GM23338 (cell line): ENCODE data around the gene HELT. TPM values are rescaled to one million over a fixed set of nuclear protein-coding genes. Genes with fewer than 3 reads are reported as not detected.

Experiments used
- ATAC-seq: fragments of 200-7000 bp; cut with Tn5 transposase; 3 replicates; pipeline ENCODE4 v1.9.1; 2020
- DNase-seq: peaks from one replicate; pipeline ENCODE4 v3.0.0-alpha.2; 2015; ENCODE audit warnings: low spot score
- H2AFZ ChIP-seq: fragments of 200-600 bp; sonication (generic); 2 replicates; pipeline ENCODE4 v1.8.0; 2016; ENCODE audit warnings: antibody characterized with exemption, mild to moderate bottlenecking, moderate library complexity
- H3F3A ChIP-seq: fragments of 200-600 bp; sonication (generic); replicated peaks from 2 replicates; pipeline ENCODE4 v1.8.0; 2017; ENCODE audit warnings: antibody characterized with exemption, mixed run types, low read depth
- H3K27ac ChIP-seq: fragments of 200-600 bp; sonication (generic); 2 replicates; pipeline ENCODE4 v1.6.1; 2016; ENCODE audit warnings: low read depth
- H3K27me3 ChIP-seq: fragments of 200-600 bp; sonication (generic); 2 replicates; pipeline ENCODE4 v1.8.0; 2016; ENCODE audit warnings: mild to moderate bottlenecking, mixed run types, moderate library complexity; ENCODE audit not compliant: insufficient read depth
- H3K36me3 ChIP-seq: fragments of 200-600 bp; sonication (generic); 2 replicates; pipeline ENCODE4 v1.8.0; 2016; ENCODE audit warnings: mild to moderate bottlenecking; ENCODE audit not compliant: insufficient read depth
- H3K4me1 ChIP-seq: fragments of 200-600 bp; sonication (generic); 2 replicates; pipeline ENCODE4 v1.8.0; 2016; ENCODE audit warnings: mild to moderate bottlenecking, moderate library complexity; ENCODE audit not compliant: insufficient read depth
- H3K4me2 ChIP-seq: fragments of 200-600 bp; sonication (generic); 2 replicates; pipeline ENCODE4 v1.7.1; 2017; ENCODE audit warnings: mixed run types
- H3K4me3 ChIP-seq: fragments of 200-600 bp; sonication (generic); 2 replicates; pipeline ENCODE4 v1.6.1; 2016; ENCODE audit warnings: mixed run types
- H3K79me2 ChIP-seq: fragments of 200-600 bp; sonication (generic); replicated peaks from 2 replicates; pipeline ENCODE4 v1.8.0; 2017; ENCODE audit warnings: mild to moderate bottlenecking; ENCODE audit not compliant: insufficient read depth
- H3K9me2 ChIP-seq: fragments of 200-600 bp; sonication (generic); 2 replicates; pipeline ENCODE4 v1.8.0; 2017; ENCODE audit not compliant: insufficient read depth
- H4K20me1 ChIP-seq: fragments of 200-600 bp; sonication (generic); replicated peaks from 2 replicates; pipeline ENCODE4 v1.8.0; 2017; ENCODE audit warnings: mild to moderate bottlenecking; ENCODE audit not compliant: insufficient read depth
- H3K27ac Mint-ChIP-seq: 2 replicates; pipeline ENCODE4 v1.8.0; 2020; ENCODE audit warnings: inconsistent platforms, mild to moderate bottlenecking, moderate library complexity, mixed read lengths
- H3K27me3 Mint-ChIP-seq: 3 replicates; pipeline ENCODE4 v1.8.0; 2022; ENCODE audit warnings: low read depth, mild to moderate bottlenecking, moderate library complexity, mixed read lengths, inconsistent platforms; ENCODE audit not compliant: insufficient read depth, poor library complexity
- H3K36me3 Mint-ChIP-seq: 3 replicates; pipeline ENCODE4 v1.8.0; 2021; ENCODE audit warnings: low read depth, mild to moderate bottlenecking, inconsistent platforms, moderate library complexity, mixed read lengths
- H3K4me1 Mint-ChIP-seq: 3 replicates; pipeline ENCODE4 v1.8.0; 2020; ENCODE audit warnings: mild to moderate bottlenecking, inconsistent platforms, mixed read lengths
- H3K4me3 Mint-ChIP-seq: 3 replicates; pipeline ENCODE4 v1.8.0; 2021; ENCODE audit warnings: moderate library complexity, mild to moderate bottlenecking, inconsistent platforms, mixed read lengths
- H3K9me3 Mint-ChIP-seq: 3 replicates; pipeline ENCODE4 v1.8.0; 2020; ENCODE audit warnings: moderate library complexity, mild to moderate bottlenecking, inconsistent platforms, mixed read lengths
- EZH2 ChIP-seq: fragments of 200-600 bp; sonication (generic); IDR thresholded peaks from one replicate; pipeline ENCODE4 v1.8.0; 2017; ENCODE audit warnings: antibody characterized with exemption, mild to moderate bottlenecking, low read depth; ENCODE audit not compliant: unreplicated experiment
- JUNB ChIP-seq: IDR thresholded peaks from one replicate; pipeline ENCODE4 v1.6.1; 2016; ENCODE audit warnings: antibody characterized with exemption; ENCODE audit not compliant: unreplicated experiment
- POLR2AphosphoS5 ChIP-seq: IDR thresholded peaks from 2 replicates; pipeline ENCODE4 v1.6.1; 2016; ENCODE audit warnings: antibody characterized with exemption, low read depth
- ZNF114 ChIP-seq: fragments of 250-450 bp; sonication (Bioruptor Pico); IDR thresholded peaks from 2 replicates; pipeline ENCODE4 v1.5.0; 2020; ENCODE audit warnings: mild to moderate bottlenecking, moderate library complexity
- ZNF331 ChIP-seq: fragments of 250-450 bp; sonication (Bioruptor Pico); IDR thresholded peaks from 2 replicates; pipeline ENCODE4 v1.5.0; 2020; ENCODE audit warnings: low read depth, mild to moderate bottlenecking, moderate library complexity
- polyA plus RNA-seq: library from polyadenylated mRNA; unstranded; fragments of >200 nt; fragmentation: Nextera tagmentation; extraction: Ambion mirVana; gene quantifications from 2 replicates; pipeline ENCODE4 v1.2.1, GENCODE V29; 2016
- total RNA-seq: library from RNA; depleted of rRNA; stranded (reverse); fragments of >200 nt; shearing (Covaris generic); gene quantifications from 2 replicates; pipeline ENCODE4 v1.2.3, GENCODE V29; 2014
- TF ChIP-seq, protein P1 (sequence below), 2 experiments: fragments of 200-600 bp in 1 of 2; sonication (generic) in 1 of 2; conservative IDR thresholded peaks; 2 replicates each; pipeline versions ENCODE4 v1.5.1 to v1.6.1; 2016 to 2017; ENCODE audit warnings: antibody characterized with exemption in 2 of 2, low read depth in 2 of 2, mild to moderate bottlenecking in 2 of 2, moderate library complexity in 1 of 2
- TF ChIP-seq, protein P2 (sequence below): IDR thresholded peaks from 2 replicates; pipeline ENCODE4 v1.6.1; 2016; ENCODE audit warnings: antibody characterized with exemption
- TF ChIP-seq, protein P3 (sequence below): fragments of 250-450 bp; sonication (Bioruptor Pico); IDR thresholded peaks from 2 replicates; pipeline ENCODE4 v1.5.0; 2020; ENCODE audit warnings: mild to moderate bottlenecking, moderate library complexity

Gene HELT
- total and polyA plus RNA-seq, 2 experiments from 2014 or later, result not detected

GRCh38 chr4:185053746-185054145 lies 35.5 kb downstream of the HELT start (continued):
- no peak for TF ChIP-seq POLR2AphosphoS5
- TF ChIP-seq ZNF114 (CRISPR knock-in tag), result no peak
- TF ChIP-seq JUNB, result no peak
- TF ChIP-seq, protein P1, sequence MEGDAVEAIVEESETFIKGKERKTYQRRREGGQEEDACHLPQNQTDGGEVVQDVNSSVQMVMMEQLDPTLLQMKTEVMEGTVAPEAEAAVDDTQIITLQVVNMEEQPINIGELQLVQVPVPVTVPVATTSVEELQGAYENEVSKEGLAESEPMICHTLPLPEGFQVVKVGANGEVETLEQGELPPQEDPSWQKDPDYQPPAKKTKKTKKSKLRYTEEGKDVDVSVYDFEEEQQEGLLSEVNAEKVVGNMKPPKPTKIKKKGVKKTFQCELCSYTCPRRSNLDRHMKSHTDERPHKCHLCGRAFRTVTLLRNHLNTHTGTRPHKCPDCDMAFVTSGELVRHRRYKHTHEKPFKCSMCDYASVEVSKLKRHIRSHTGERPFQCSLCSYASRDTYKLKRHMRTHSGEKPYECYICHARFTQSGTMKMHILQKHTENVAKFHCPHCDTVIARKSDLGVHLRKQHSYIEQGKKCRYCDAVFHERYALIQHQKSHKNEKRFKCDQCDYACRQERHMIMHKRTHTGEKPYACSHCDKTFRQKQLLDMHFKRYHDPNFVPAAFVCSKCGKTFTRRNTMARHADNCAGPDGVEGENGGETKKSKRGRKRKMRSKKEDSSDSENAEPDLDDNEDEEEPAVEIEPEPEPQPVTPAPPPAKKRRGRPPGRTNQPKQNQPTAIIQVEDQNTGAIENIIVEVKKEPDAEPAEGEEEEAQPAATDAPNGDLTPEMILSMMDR (conservative IDR thresholded peaks at IDR 0.05; ENCODE audit: low read depth in 2 of 2), result no peak
- TF ChIP-seq, protein P2, sequence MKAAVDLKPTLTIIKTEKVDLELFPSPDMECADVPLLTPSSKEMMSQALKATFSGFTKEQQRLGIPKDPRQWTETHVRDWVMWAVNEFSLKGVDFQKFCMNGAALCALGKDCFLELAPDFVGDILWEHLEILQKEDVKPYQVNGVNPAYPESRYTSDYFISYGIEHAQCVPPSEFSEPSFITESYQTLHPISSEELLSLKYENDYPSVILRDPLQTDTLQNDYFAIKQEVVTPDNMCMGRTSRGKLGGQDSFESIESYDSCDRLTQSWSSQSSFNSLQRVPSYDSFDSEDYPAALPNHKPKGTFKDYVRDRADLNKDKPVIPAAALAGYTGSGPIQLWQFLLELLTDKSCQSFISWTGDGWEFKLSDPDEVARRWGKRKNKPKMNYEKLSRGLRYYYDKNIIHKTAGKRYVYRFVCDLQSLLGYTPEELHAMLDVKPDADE, result no peak

GRCh38 chr4:185054272-185054671 lies 36.0 kb downstream of the HELT start:
- H3K4me2 ChIP-seq, result peak overlapping the region; percentile 44
- H2AFZ ChIP-seq, result no peak overlapping the region
- H3K27ac ChIP-seq, result peak overlapping the region; percentile 60
- TF ChIP-seq EZH2, result no peak
- TF ChIP-seq JUNB, result no peak
- TF ChIP-seq ZNF331 (CRISPR knock-in tag), result no peak
- TF ChIP-seq POLR2AphosphoS5, result no peak
- TF ChIP-seq, protein P3, sequence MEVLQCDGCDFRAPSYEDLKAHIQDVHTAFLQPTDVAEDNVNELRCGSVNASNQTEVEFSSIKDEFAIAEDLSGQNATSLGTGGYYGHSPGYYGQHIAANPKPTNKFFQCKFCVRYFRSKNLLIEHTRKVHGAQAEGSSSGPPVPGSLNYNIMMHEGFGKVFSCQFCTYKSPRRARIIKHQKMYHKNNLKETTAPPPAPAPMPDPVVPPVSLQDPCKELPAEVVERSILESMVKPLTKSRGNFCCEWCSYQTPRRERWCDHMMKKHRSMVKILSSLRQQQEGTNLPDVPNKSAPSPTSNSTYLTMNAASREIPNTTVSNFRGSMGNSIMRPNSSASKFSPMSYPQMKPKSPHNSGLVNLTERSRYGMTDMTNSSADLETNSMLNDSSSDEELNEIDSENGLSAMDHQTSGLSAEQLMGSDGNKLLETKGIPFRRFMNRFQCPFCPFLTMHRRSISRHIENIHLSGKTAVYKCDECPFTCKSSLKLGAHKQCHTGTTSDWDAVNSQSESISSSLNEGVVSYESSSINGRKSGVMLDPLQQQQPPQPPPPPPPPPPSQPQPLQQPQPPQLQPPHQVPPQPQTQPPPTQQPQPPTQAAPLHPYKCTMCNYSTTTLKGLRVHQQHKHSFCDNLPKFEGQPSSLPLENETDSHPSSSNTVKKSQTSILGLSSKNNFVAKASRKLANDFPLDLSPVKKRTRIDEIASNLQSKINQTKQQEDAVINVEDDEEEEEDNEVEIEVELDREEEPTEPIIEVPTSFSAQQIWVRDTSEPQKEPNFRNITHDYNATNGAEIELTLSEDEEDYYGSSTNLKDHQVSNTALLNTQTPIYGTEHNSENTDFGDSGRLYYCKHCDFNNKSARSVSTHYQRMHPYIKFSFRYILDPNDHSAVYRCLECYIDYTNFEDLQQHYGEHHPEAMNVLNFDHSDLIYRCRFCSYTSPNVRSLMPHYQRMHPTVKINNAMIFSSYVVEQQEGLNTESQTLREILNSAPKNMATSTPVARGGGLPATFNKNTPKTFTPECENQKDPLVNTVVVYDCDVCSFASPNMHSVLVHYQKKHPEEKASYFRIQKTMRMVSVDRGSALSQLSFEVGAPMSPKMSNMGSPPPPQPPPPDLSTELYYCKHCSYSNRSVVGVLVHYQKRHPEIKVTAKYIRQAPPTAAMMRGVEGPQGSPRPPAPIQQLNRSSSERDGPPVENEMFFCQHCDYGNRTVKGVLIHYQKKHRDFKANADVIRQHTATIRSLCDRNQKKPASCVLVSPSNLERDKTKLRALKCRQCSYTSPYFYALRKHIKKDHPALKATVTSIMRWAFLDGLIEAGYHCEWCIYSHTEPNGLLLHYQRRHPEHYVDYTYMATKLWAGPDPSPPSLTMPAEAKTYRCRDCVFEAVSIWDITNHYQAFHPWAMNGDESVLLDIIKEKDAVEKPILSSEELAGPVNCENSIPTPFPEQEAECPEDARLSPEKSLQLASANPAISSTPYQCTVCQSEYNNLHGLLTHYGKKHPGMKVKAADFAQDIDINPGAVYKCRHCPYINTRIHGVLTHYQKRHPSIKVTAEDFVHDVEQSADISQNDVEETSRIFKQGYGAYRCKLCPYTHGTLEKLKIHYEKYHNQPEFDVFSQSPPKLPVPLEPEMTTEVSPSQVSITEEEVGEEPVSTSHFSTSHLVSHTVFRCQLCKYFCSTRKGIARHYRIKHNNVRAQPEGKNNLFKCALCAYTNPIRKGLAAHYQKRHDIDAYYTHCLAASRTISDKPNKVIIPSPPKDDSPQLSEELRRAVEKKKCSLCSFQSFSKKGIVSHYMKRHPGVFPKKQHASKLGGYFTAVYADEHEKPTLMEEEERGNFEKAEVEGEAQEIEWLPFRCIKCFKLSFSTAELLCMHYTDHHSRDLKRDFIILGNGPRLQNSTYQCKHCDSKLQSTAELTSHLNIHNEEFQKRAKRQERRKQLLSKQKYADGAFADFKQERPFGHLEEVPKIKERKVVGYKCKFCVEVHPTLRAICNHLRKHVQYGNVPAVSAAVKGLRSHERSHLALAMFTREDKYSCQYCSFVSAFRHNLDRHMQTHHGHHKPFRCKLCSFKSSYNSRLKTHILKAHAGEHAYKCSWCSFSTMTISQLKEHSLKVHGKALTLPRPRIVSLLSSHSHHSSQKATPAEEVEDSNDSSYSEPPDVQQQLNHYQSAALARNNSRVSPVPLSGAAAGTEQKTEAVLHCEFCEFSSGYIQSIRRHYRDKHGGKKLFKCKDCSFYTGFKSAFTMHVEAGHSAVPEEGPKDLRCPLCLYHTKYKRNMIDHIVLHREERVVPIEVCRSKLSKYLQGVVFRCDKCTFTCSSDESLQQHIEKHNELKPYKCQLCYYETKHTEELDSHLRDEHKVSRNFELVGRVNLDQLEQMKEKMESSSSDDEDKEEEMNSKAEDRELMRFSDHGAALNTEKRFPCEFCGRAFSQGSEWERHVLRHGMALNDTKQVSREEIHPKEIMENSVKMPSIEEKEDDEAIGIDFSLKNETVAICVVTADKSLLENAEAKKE (CRISPR knock-in tag), result no peak
- peaks cover 5% of the 10 kb centered on the region; the same call in 1 of the 2 replicates for H3K36me3 ChIP-seq
- peaks cover 40% of the 10 kb centered on the region for H3K36me3 Mint-ChIP-seq
- peaks cover 45% of the 10 kb centered on the region for H3K4me1 ChIP-seq
- H3K9me3 Mint-ChIP-seq, result peaks cover 42% of the 10 kb centered on the region
- H4K20me1 ChIP-seq, result no peaks in the 10 kb centered on the region
- DNase-seq (no peak), ATAC-seq (peak; percentile 60)
- H3K4me3 Mint-ChIP-seq, result no peak overlapping the region
- H3K9me2 ChIP-seq, result no peaks in the 10 kb centered on the region
- H3K27me3 Mint-ChIP-seq, result peaks cover 10% of the 10 kb centered on the region
- no peaks in the 10 kb centered on the region for H3K79me2 ChIP-seq
- H3K4me1 Mint-ChIP-seq, result peaks cover 36% of the 10 kb centered on the region
- H3K27ac Mint-ChIP-seq, result no peak overlapping the region
- peak overlapping the region; percentile 17; the same call in 1 of the 2 replicates for H3K4me3 ChIP-seq
- peaks cover 10% of the 10 kb centered on the region; the same call in 1 of the 2 replicates for H3F3A ChIP-seq
- no peaks in the 10 kb centered on the region for H3K27me3 ChIP-seq
